ENCODE data around the gene HES1.

DNA sequence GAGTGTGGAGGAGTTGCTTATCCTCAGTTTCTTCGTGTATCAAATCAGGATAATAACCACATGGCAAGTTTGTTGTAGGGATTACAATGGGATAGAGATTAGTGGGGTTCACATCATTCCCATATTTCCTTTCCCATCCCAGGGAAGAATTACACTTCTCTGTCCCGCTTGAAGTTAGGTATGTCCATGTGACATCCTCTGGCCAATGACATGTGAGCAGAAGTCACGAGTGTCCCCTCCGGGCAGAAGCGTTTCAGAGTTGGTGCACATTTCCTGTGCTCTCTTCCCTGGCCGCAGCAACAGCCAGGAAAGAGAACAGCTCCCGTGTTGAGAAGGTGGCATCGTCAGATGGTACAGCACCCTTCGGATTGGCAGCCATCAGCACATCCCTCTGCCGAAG lies 36.7 kb upstream of the HES1 start:
- TF ChIP-seq, protein P1, sequence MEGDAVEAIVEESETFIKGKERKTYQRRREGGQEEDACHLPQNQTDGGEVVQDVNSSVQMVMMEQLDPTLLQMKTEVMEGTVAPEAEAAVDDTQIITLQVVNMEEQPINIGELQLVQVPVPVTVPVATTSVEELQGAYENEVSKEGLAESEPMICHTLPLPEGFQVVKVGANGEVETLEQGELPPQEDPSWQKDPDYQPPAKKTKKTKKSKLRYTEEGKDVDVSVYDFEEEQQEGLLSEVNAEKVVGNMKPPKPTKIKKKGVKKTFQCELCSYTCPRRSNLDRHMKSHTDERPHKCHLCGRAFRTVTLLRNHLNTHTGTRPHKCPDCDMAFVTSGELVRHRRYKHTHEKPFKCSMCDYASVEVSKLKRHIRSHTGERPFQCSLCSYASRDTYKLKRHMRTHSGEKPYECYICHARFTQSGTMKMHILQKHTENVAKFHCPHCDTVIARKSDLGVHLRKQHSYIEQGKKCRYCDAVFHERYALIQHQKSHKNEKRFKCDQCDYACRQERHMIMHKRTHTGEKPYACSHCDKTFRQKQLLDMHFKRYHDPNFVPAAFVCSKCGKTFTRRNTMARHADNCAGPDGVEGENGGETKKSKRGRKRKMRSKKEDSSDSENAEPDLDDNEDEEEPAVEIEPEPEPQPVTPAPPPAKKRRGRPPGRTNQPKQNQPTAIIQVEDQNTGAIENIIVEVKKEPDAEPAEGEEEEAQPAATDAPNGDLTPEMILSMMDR (IDR thresholded peaks at IDR 0.05) = no peak
- TF ChIP-seq POLR2A (IDR thresholded peaks at IDR 0.05) (no peak), EP300 (IDR thresholded peaks at IDR 0.05) (no peak)
